IMR-90 (cell line): Measurements from ENCODE around the gene POLR3B. TPM values are rescaled to one million over a fixed set of nuclear protein-coding genes. Genes with fewer than 3 reads are reported as not detected.

Experiments used
- ATAC-seq: fragments of 200-7000 bp; cut with Tn5 transposase; 2 replicates; pipeline ENCODE4 v1.9.1; 2020; ENCODE audit warnings: low read depth, mild to moderate bottlenecking, moderate library complexity
- BruUV-seq: library from RNA; stranded (reverse); fragments of 400-500 nt; replicated peaks from 2 replicates; lab custom pipeline; 2021; lab: Mats Ljungman, UMichigan
- CTCF ChIA-PET: fragments of 300-600 bp; formaldehyde crosslinking; extraction: SDS; loops from one replicate; lab custom pipeline; 2021; ENCODE audit warnings: antibody characterized with exemption; lab: Yijun Ruan, JAX
- POLR2A ChIA-PET: fragments of 300-600 bp; sonication (Branson Sonifier 250); formaldehyde crosslinking; loops from one replicate; lab custom pipeline; 2022; ENCODE audit warnings: antibody characterized with exemption; ENCODE audit not compliant: unreplicated experiment; lab: Charles Lee
- DNase-seq: peaks from one replicate; pipeline ENCODE4 v3.0.0; 2013
- H2AFZ ChIP-seq: replicated peaks from 2 replicates; pipeline ENCODE3; 2013; ENCODE audit warnings: low read length, mild to moderate bottlenecking; ENCODE audit not compliant: poor library complexity
- H2AK5ac ChIP-seq: 2 replicates; pipeline ENCODE4 v1.6.1; 2013; ENCODE audit warnings: low read depth, low read length, inconsistent platforms
- H2AK9ac ChIP-seq: replicated peaks from 2 replicates; pipeline ENCODE3; 2013; ENCODE audit warnings: mild to moderate bottlenecking, low read depth, low read length, moderate library complexity; ENCODE audit not compliant: poor library complexity
- H2BK120ac ChIP-seq: 2 replicates; pipeline ENCODE4 v1.6.1; 2013; ENCODE audit warnings: low read depth, low read length, inconsistent platforms
- H2BK15ac ChIP-seq: 3 replicates; pipeline ENCODE4 v1.6.1; 2013; ENCODE audit warnings: low read depth, low read length, inconsistent platforms
- H2BK20ac ChIP-seq: 2 replicates; pipeline ENCODE4 v1.6.1; 2013; ENCODE audit warnings: low read depth, mild to moderate bottlenecking, inconsistent platforms, low read length, moderate library complexity
- H2BK5ac ChIP-seq: 2 replicates; pipeline ENCODE4 v1.6.1; 2013; ENCODE audit warnings: mild to moderate bottlenecking, low read depth, low read length, inconsistent platforms; ENCODE audit not compliant: poor library complexity, severe bottlenecking
- H3K14ac ChIP-seq: replicated peaks from 2 replicates; pipeline ENCODE4 v1.6.1; 2013; ENCODE audit warnings: low read depth, low read length, inconsistent platforms
- H3K18ac ChIP-seq: 2 replicates; pipeline ENCODE4 v1.6.1; 2013; ENCODE audit warnings: low read depth, low read length, control low read depth
- H3K23ac ChIP-seq: 2 replicates; pipeline ENCODE4 v1.6.1; 2013; ENCODE audit warnings: low read depth, low read length, inconsistent platforms
- H3K27ac ChIP-seq: 2 replicates; pipeline ENCODE4 v1.5.1; 2013; ENCODE audit warnings: mild to moderate bottlenecking, control low read depth, low read length; ENCODE audit not compliant: insufficient read depth
- H3K27me3 ChIP-seq: 2 replicates; pipeline ENCODE4 v1.6.1; 2013; ENCODE audit warnings: low read length; ENCODE audit not compliant: control insufficient read depth, insufficient read depth
- H3K36me3 ChIP-seq: 2 replicates; pipeline ENCODE4 v1.6.1; 2013; ENCODE audit warnings: low read length, mixed read lengths; ENCODE audit not compliant: control insufficient read depth, insufficient read depth
- H3K4ac ChIP-seq: 2 replicates; pipeline ENCODE4 v1.6.1; 2013; ENCODE audit warnings: low read depth, low read length, inconsistent platforms
- H3K4me1 ChIP-seq: 2 replicates; pipeline ENCODE4 v1.6.1; 2013; ENCODE audit warnings: low read length, mixed read lengths; ENCODE audit not compliant: control insufficient read depth, insufficient read depth
- H3K4me2 ChIP-seq: 2 replicates; pipeline ENCODE4 v1.6.1; 2013; ENCODE audit warnings: low read depth, mild to moderate bottlenecking, control low read depth, low read length, moderate library complexity
- H3K4me3 ChIP-seq: 2 replicates; pipeline ENCODE4 v1.5.1; 2013; ENCODE audit warnings: low read depth, mild to moderate bottlenecking, control low read depth, low read length, moderate library complexity; ENCODE audit not compliant: insufficient read depth
- H3K56ac ChIP-seq: 2 replicates; pipeline ENCODE4 v1.6.1; 2013; ENCODE audit warnings: low read length, inconsistent platforms; ENCODE audit not compliant: insufficient read depth; ENCODE audit errors: extremely low read depth
- H3K79me1 ChIP-seq, 2 experiments: 2 replicates each; pipeline ENCODE4 v1.6.1; 2013; ENCODE audit warnings: low read length in 2 of 2, inconsistent platforms in 1 of 2, low read depth in 1 of 2
- H3K9ac ChIP-seq: 2 replicates; pipeline ENCODE4 v1.6.1; 2013; ENCODE audit warnings: low read depth, low read length, control low read depth
- H3K9me1 ChIP-seq: 2 replicates; pipeline ENCODE4 v1.6.1; 2013; ENCODE audit warnings: low read length, inconsistent platforms; ENCODE audit not compliant: insufficient read depth
- H3K9me3 ChIP-seq: 2 replicates; pipeline ENCODE4 v1.6.1; 2013; ENCODE audit warnings: low read length; ENCODE audit not compliant: control insufficient read depth, insufficient read depth
- H4K20me1 ChIP-seq: 2 replicates; pipeline ENCODE4 v1.6.1; 2013; ENCODE audit warnings: low read length, inconsistent platforms; ENCODE audit not compliant: insufficient read depth
- H4K5ac ChIP-seq: 2 replicates; pipeline ENCODE4 v1.6.1; 2013; ENCODE audit warnings: mild to moderate bottlenecking, low read depth, low read length, control low read depth
- H4K8ac ChIP-seq, 2 experiments: 2 replicates each; pipeline ENCODE4 v1.6.1; 2013; ENCODE audit warnings: low read depth in 2 of 2, low read length in 2 of 2, control low read depth in 1 of 2, inconsistent platforms in 1 of 2
- H4K91ac ChIP-seq: 2 replicates; pipeline ENCODE4 v1.6.1; 2013; ENCODE audit warnings: low read depth, low read length, inconsistent platforms; ENCODE audit not compliant: insufficient read depth
- USF2 ChIP-seq: fragments of 150-350 bp; IDR thresholded peaks from 2 replicates; pipeline ENCODE4 v1.6.1; 2017; ENCODE audit warnings: mild to moderate bottlenecking, antibody characterized with exemption, low read length, low read depth
- WGBS, 2 experiments: methylation state at CpG; one replicate each; pipeline versions ENCODE4 v1.1.5 to v1.1.7; 2013; ENCODE audit warnings: missing lambda C conversion rate in 2 of 2; ENCODE audit not compliant: insufficient read length in 1 of 2; ENCODE audit errors: extremely low coverage in 2 of 2; 5-methylcytosine and 5-hydroxymethylcytosine counted together
- dilution Hi-C: fragments of 300-500 bp; cut with HindIII; formaldehyde crosslinking; loops from one replicate; pipeline ENCODE4 v1.14.3; 2018; ENCODE audit warnings: low sequenced_read_pairs; ENCODE audit not compliant: unreplicated experiment
- in situ Hi-C: fragments of 300-500 bp; cut with MboI; formaldehyde crosslinking; loops from 3 replicates; pipeline ENCODE4 v1.14.3; 2019; ENCODE audit warnings: low sequenced_read_pairs, inconsistent platforms, mixed read lengths
- intact Hi-C: fragments of 100-400 bp; cut with micrococcal nuclease; formaldehyde crosslinking; loops from 2 replicates; pipeline ENCODE4 v1.10.0; 2022
- polyA plus RNA-seq, 3 experiments: library from polyadenylated mRNA; depleted of rRNA; stranded (reverse); fragments of >200 nt; gene quantifications; 2 replicates each; pipeline ENCODE4 v1.2.3, GENCODE V29; 2012; ENCODE audit warnings: low replicate concordance in 1 of 3
- total RNA-seq: library from RNA; depleted of rRNA; stranded (reverse); fragments of >200 nt; gene quantifications from 2 replicates; pipeline ENCODE4 v1.2.3, GENCODE V29; 2012
- TF ChIP-seq, protein P1 (sequence below): fragments of 150-350 bp; IDR thresholded peaks from 2 replicates; pipeline ENCODE4 v1.6.1; 2016; ENCODE audit warnings: low read depth, mild to moderate bottlenecking, low read length, moderate library complexity, borderline replicate concordance

POLR3B gene
- total and polyA plus RNA-seq, 2 of the 4 experiments (the other 2 are of a cell fraction), result 6.9 to 15.4 TPM

GRCh38 chr12:106344131-106344530, 13.4 kb upstream of the POLR3B start:
- DNase-seq (no peak), ATAC-seq (no peak)
- H4K91ac ChIP-seq, result no peak overlapping the region
- BruUV-seq, result no TSS peak
- TF ChIP-seq, protein P1, sequence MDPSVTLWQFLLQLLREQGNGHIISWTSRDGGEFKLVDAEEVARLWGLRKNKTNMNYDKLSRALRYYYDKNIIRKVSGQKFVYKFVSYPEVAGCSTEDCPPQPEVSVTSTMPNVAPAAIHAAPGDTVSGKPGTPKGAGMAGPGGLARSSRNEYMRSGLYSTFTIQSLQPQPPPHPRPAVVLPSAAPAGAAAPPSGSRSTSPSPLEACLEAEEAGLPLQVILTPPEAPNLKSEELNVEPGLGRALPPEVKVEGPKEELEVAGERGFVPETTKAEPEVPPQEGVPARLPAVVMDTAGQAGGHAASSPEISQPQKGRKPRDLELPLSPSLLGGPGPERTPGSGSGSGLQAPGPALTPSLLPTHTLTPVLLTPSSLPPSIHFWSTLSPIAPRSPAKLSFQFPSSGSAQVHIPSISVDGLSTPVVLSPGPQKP, result no peak
- TF ChIP-seq USF2, result no peak
- H2BK5ac ChIP-seq, result no peak overlapping the region
- no peak overlapping the region for H2AK9ac ChIP-seq
- H2BK20ac ChIP-seq, result no peak overlapping the region
- H3K79me1 ChIP-seq, result no peaks in the 10 kb centered on the region
- no peak overlapping the region for H3K4me2 ChIP-seq
- no peak overlapping the region for H2AFZ ChIP-seq
- no peak overlapping the region for H2BK15ac ChIP-seq
- no peak overlapping the region for H3K23ac ChIP-seq
- H3K4me3 ChIP-seq, result no peak overlapping the region
- WGBS, 2 experiments, result 100% methylated on average over 1 of the region's 5 CpGs; no CpG with 5 or more reads in 1 of the 2 experiments
- no peak overlapping the region for H3K14ac ChIP-seq
- H4K20me1 ChIP-seq, result no peaks in the 10 kb centered on the region; the same call in 1 of the 2 replicates
- no peak overlapping the region for H3K27ac ChIP-seq
- dilution Hi-C loops, result no loop called here
- CTCF ChIA-PET, result no interaction called here
- no peaks in the 10 kb centered on the region for H3K27me3 ChIP-seq
- H3K4ac ChIP-seq, result no peak overlapping the region
- H3K9ac ChIP-seq, result no peak overlapping the region
- intact Hi-C loops, result loop anchor here (5.0 kb wide), 1 partner anchor 97 kb away; the partner anchor contains the start of gene CKAP4
- no peak overlapping the region for H2AK5ac ChIP-seq
- POLR2A ChIA-PET, result no interaction called here
- peaks cover 4% of the 10 kb centered on the region for H3K9me1 ChIP-seq
- H3K56ac ChIP-seq, result no peak overlapping the region
- H3K18ac ChIP-seq, result no peak overlapping the region
- in situ Hi-C loops, result loop anchor here (5.0 kb wide), 1 partner anchor 117 kb away; no protein-coding TSS in a partner anchor
- H2BK120ac ChIP-seq, result no peak overlapping the region
- peaks cover 3% of the 10 kb centered on the region for H3K4me1 ChIP-seq
- H4K5ac ChIP-seq, result no peak overlapping the region
- no peaks in the 10 kb centered on the region for H3K9me3 ChIP-seq
- no peak overlapping the region for H4K8ac ChIP-seq
- peaks cover 4% of the 10 kb centered on the region for H3K36me3 ChIP-seq
